HL-60 (cell line): Measurements from ENCODE around the gene NUP43.

Experiments used
- POLR2AphosphoS5 ChIP-seq: IDR thresholded peaks from 2 replicates; pipeline ENCODE4 v1.6.1; 2012; ENCODE audit warnings: low read depth
- TF ChIP-seq, protein P1 (sequence below): IDR thresholded peaks from one replicate; pipeline ENCODE4 v1.5.1; 2011; ENCODE audit warnings: low read length, control low read depth, inconsistent platforms; ENCODE audit not compliant: insufficient read depth
- TF ChIP-seq, protein P2 (sequence below): IDR thresholded peaks from 2 replicates; pipeline ENCODE4 v1.6.1; 2012; ENCODE audit warnings: low read depth; ENCODE audit not compliant: insufficient replicate concordance

DNA sequence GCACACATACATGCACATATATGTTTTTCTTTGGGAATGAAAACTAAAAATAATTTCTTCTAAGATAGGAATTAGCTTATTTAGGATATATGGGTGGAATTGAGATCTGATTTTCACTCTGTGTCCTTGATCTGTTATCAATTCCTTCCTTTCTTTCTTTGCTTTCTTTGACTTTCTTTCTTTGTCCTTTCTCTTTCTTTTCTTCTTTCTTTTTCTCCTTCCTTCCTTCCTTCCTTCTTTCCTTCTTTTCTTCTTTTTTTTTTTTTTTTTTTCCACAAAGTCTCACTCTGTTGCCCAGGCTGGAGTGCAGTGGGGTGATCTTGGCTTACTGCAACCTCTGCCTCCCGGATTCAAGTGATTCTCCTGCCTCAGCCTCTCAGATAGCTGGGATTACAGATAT lies 31.3 kb upstream of the NUP43 start:
- TF ChIP-seq, protein P1, sequence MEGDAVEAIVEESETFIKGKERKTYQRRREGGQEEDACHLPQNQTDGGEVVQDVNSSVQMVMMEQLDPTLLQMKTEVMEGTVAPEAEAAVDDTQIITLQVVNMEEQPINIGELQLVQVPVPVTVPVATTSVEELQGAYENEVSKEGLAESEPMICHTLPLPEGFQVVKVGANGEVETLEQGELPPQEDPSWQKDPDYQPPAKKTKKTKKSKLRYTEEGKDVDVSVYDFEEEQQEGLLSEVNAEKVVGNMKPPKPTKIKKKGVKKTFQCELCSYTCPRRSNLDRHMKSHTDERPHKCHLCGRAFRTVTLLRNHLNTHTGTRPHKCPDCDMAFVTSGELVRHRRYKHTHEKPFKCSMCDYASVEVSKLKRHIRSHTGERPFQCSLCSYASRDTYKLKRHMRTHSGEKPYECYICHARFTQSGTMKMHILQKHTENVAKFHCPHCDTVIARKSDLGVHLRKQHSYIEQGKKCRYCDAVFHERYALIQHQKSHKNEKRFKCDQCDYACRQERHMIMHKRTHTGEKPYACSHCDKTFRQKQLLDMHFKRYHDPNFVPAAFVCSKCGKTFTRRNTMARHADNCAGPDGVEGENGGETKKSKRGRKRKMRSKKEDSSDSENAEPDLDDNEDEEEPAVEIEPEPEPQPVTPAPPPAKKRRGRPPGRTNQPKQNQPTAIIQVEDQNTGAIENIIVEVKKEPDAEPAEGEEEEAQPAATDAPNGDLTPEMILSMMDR, result no peak
- no peak for TF ChIP-seq POLR2AphosphoS5
- TF ChIP-seq, protein P2, sequence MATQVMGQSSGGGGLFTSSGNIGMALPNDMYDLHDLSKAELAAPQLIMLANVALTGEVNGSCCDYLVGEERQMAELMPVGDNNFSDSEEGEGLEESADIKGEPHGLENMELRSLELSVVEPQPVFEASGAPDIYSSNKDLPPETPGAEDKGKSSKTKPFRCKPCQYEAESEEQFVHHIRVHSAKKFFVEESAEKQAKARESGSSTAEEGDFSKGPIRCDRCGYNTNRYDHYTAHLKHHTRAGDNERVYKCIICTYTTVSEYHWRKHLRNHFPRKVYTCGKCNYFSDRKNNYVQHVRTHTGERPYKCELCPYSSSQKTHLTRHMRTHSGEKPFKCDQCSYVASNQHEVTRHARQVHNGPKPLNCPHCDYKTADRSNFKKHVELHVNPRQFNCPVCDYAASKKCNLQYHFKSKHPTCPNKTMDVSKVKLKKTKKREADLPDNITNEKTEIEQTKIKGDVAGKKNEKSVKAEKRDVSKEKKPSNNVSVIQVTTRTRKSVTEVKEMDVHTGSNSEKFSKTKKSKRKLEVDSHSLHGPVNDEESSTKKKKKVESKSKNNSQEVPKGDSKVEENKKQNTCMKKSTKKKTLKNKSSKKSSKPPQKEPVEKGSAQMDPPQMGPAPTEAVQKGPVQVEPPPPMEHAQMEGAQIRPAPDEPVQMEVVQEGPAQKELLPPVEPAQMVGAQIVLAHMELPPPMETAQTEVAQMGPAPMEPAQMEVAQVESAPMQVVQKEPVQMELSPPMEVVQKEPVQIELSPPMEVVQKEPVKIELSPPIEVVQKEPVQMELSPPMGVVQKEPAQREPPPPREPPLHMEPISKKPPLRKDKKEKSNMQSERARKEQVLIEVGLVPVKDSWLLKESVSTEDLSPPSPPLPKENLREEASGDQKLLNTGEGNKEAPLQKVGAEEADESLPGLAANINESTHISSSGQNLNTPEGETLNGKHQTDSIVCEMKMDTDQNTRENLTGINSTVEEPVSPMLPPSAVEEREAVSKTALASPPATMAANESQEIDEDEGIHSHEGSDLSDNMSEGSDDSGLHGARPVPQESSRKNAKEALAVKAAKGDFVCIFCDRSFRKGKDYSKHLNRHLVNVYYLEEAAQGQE, result no peak
